Measurements from ENCODE around the gene EPS8.
A peak's percentile ranks its signal among the peaks of the same experiment; 100 is the strongest.

Gene EPS8

GRCh38 chr12:15684896-15685658 lies 104.1 kb downstream of the EPS8 start:
- 89% methylated on average over 5 of the region's 6 CpGs for WGBS
- no peak overlapping the region for H2BK15ac ChIP-seq (ENCODE audit: low read depth, poor library complexity, severe bottlenecking)
- H2AK5ac ChIP-seq (ENCODE audit: low read length, severe bottlenecking) = peak overlapping the region; percentile 62
- H3K27ac ChIP-seq (ENCODE audit: low read length, poor library complexity, severe bottlenecking) = no peak overlapping the region
- H2BK12ac ChIP-seq (ENCODE audit: low read length in 2 of 2) = no peak overlapping the region
- H3K14ac ChIP-seq (ENCODE audit: low read length in 2 of 2) = no peak overlapping the region
- H3K9ac ChIP-seq (ENCODE audit: low read length) = no peak overlapping the region
- H3K27me3 ChIP-seq (ENCODE audit: control insufficient read depth in 1 of 2, insufficient read depth in 1 of 2, low read length in 2 of 2) = no peaks in the 10 kb centered on the region
- H3K4me3 ChIP-seq (ENCODE audit: insufficient read depth in 1 of 2, low read depth in 1 of 2, low read length in 2 of 2) = no peak overlapping the region
- no peak overlapping the region for H3K4me2 ChIP-seq (ENCODE audit: low read length, poor library complexity, severe bottlenecking)
- H4K8ac ChIP-seq (ENCODE audit: low read length) = no peak overlapping the region
- no peak overlapping the region for H2BK5ac ChIP-seq (ENCODE audit: low read depth, low read length, poor library complexity, severe bottlenecking)
- H3K4me1 ChIP-seq (ENCODE audit: control insufficient read depth, insufficient read depth, low read depth, low read length) = peaks cover 6% of the 10 kb centered on the region
- H3K4ac ChIP-seq (ENCODE audit: low read depth in 1 of 2, low read length in 2 of 2) = no peak overlapping the region
- no peak overlapping the region for H3K23ac ChIP-seq (ENCODE audit: low read length in 2 of 2)
- peaks cover 0 to 9% of the 10 kb centered on the region in 2 experiments for H3K36me3 ChIP-seq (ENCODE audit: control insufficient read depth in 1 of 2, insufficient read depth in 2 of 2, low read depth in 1 of 2, low read length in 2 of 2)
- DNase-seq = no peak
- H3K79me1 ChIP-seq (replicated peaks; ENCODE audit: low read length, poor library complexity, severe bottlenecking) = peaks cover 3% of the 10 kb centered on the region
- no peak overlapping the region for H4K91ac ChIP-seq (ENCODE audit: low read length)
- no peak overlapping the region for H2AFZ ChIP-seq (ENCODE audit: low read depth, low read length)
- no peak overlapping the region for H2BK120ac ChIP-seq (ENCODE audit: low read depth, low read length)
- H3K18ac ChIP-seq (ENCODE audit: low read depth in 1 of 2, low read length in 2 of 2) = peak overlapping the region in 1 of 2 experiments; percentile 21
- H3K9me3 ChIP-seq (ENCODE audit: control insufficient read depth, low read length) = no peaks in the 10 kb centered on the region

DNA sequence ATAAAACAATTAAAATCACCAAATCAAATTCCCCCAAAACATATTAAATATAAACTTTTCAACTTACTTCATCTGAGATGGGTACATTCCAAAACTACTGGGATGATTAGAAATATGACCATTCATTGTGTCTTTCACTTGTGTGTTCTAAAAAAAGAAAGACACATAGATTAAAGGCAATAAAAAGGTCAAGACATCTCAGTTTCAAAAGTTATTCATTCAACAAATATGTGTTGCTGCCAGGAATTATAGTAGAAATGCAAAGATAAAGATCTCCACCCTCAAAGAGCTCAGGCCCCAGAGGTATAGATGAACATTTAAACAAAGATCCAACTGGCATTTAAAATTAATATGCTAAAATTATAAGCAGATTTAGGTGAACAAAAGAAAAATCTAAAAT lies 106.4 kb downstream of the EPS8 start:
- H2BK120ac ChIP-seq (ENCODE audit: low read depth, low read length) = no peak overlapping the region
- no peak overlapping the region for H4K8ac ChIP-seq (ENCODE audit: low read length)
- no peak overlapping the region for H3K4me3 ChIP-seq (ENCODE audit: insufficient read depth in 1 of 2, low read depth in 1 of 2, low read length in 2 of 2)
- H3K4me2 ChIP-seq (ENCODE audit: low read length, poor library complexity, severe bottlenecking) = no peak overlapping the region
- H2BK15ac ChIP-seq (ENCODE audit: low read depth, poor library complexity, severe bottlenecking) = no peak overlapping the region
- H3K27ac ChIP-seq (ENCODE audit: low read length, poor library complexity, severe bottlenecking) = no peak overlapping the region
- no peak overlapping the region for H3K18ac ChIP-seq (ENCODE audit: low read depth in 1 of 2, low read length in 2 of 2)
- no peak overlapping the region for H2BK5ac ChIP-seq (ENCODE audit: low read depth, low read length, poor library complexity, severe bottlenecking)
- no peak overlapping the region for H3K23ac ChIP-seq (ENCODE audit: low read length in 2 of 2)
- H3K14ac ChIP-seq (ENCODE audit: low read length in 2 of 2) = no peak overlapping the region
- no peaks in the 10 kb centered on the region for H3K27me3 ChIP-seq (ENCODE audit: control insufficient read depth in 1 of 2, insufficient read depth in 1 of 2, low read length in 2 of 2)
- H3K36me3 ChIP-seq (ENCODE audit: control insufficient read depth in 1 of 2, insufficient read depth in 2 of 2, low read depth in 1 of 2, low read length in 2 of 2) = peaks cover 0 to 18% of the 10 kb centered on the region in 2 experiments
- peak; percentile 28 for DNase-seq
- no peak overlapping the region for H4K91ac ChIP-seq (ENCODE audit: low read length)
- no peaks in the 10 kb centered on the region for H3K9me3 ChIP-seq (ENCODE audit: control insufficient read depth, low read length)
- no peaks in the 10 kb centered on the region for H3K4me1 ChIP-seq (ENCODE audit: control insufficient read depth, insufficient read depth, low read depth, low read length)
- H2AK5ac ChIP-seq (ENCODE audit: low read length, severe bottlenecking) = no peak overlapping the region
- H3K9ac ChIP-seq (ENCODE audit: low read length) = no peak overlapping the region
- H2AFZ ChIP-seq (ENCODE audit: low read depth, low read length) = no peak overlapping the region
- no peak overlapping the region for H3K4ac ChIP-seq (ENCODE audit: low read depth in 1 of 2, low read length in 2 of 2)
- peaks cover 3% of the 10 kb centered on the region for H3K79me1 ChIP-seq (replicated peaks; ENCODE audit: low read length, poor library complexity, severe bottlenecking)
- H2BK12ac ChIP-seq (ENCODE audit: low read length in 2 of 2) = no peak overlapping the region

DNA sequence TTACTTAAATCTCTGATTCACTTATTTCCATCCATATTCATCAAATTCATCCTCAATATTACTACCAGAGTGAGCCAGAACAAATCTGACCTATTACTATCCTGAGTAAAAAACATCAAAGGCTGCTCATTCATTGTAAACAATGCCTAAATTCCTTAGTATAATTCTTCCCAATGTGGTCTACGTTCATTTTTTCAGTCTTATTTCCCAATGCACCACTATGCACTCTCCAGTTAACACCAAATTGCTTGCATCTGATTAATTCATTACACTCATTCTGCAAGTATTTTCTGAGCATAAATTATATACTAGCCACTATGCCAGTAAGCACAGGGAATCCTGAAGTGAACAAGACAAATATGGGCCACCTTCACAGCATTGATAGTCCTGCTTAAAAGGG lies 110.0 kb downstream of the EPS8 start:
- Histone ChIP-seq H2BK120ac (ENCODE audit: low read depth, low read length) (no peak overlapping the region), H2BK12ac (ENCODE audit: low read length in 2 of 2) (no peak overlapping the region), H3K4ac (ENCODE audit: low read depth in 1 of 2, low read length in 2 of 2) (no peak overlapping the region), H3K23ac (ENCODE audit: low read length in 2 of 2) (no peak overlapping the region), H3K9me3 (ENCODE audit: control insufficient read depth, low read length) (no peaks in the 10 kb centered on the region), H2AK5ac (ENCODE audit: low read length, severe bottlenecking) (no peak overlapping the region), H3K27ac (ENCODE audit: low read length, poor library complexity, severe bottlenecking) (no peak overlapping the region), H3K4me3 (ENCODE audit: insufficient read depth in 1 of 2, low read depth in 1 of 2, low read length in 2 of 2) (no peak overlapping the region), H4K8ac (ENCODE audit: low read length) (no peak overlapping the region), H3K36me3 (ENCODE audit: control insufficient read depth in 1 of 2, insufficient read depth in 2 of 2, low read depth in 1 of 2, low read length in 2 of 2) (peaks cover 0 to 36% of the 10 kb centered on the region in 2 experiments), H3K4me2 (ENCODE audit: low read length, poor library complexity, severe bottlenecking) (no peak overlapping the region), H3K9ac (ENCODE audit: low read length) (no peak overlapping the region), H3K18ac (ENCODE audit: low read depth in 1 of 2, low read length in 2 of 2) (no peak overlapping the region), H3K4me1 (ENCODE audit: control insufficient read depth, insufficient read depth, low read depth, low read length) (no peaks in the 10 kb centered on the region), H4K91ac (ENCODE audit: low read length) (no peak overlapping the region), H3K27me3 (ENCODE audit: control insufficient read depth in 1 of 2, insufficient read depth in 1 of 2, low read length in 2 of 2) (no peaks in the 10 kb centered on the region), H2AFZ (ENCODE audit: low read depth, low read length) (no peak overlapping the region), H3K79me1 (replicated peaks; ENCODE audit: low read length, poor library complexity, severe bottlenecking) (peaks cover 4% of the 10 kb centered on the region), H3K14ac (ENCODE audit: low read length in 2 of 2) (no peak overlapping the region), H2BK5ac (ENCODE audit: low read depth, low read length, poor library complexity, severe bottlenecking) (no peak overlapping the region), H2BK15ac (ENCODE audit: low read depth, poor library complexity, severe bottlenecking) (no peak overlapping the region)
- WGBS = 20% methylated on average over 1 of the region's 1 CpG
- DNase-seq = peak; percentile 49

- WGBS = 100% methylated on average over 2 of the region's 3 CpGs
- Histone ChIP-seq H4K91ac (ENCODE audit: low read length) (no peak overlapping the region), H2AK5ac (ENCODE audit: low read length, severe bottlenecking) (no peak overlapping the region), H3K4me1 (ENCODE audit: control insufficient read depth, insufficient read depth, low read depth, low read length) (no peaks in the 10 kb centered on the region), H3K9ac (ENCODE audit: low read length) (no peak overlapping the region), H3K14ac (ENCODE audit: low read length in 2 of 2) (no peak overlapping the region), H2BK15ac (ENCODE audit: low read depth, poor library complexity, severe bottlenecking) (no peak overlapping the region), H2AFZ (ENCODE audit: low read depth, low read length) (no peak overlapping the region), H2BK120ac (ENCODE audit: low read depth, low read length) (no peak overlapping the region), H3K4me2 (ENCODE audit: low read length, poor library complexity, severe bottlenecking) (no peak overlapping the region), H3K9me3 (ENCODE audit: control insufficient read depth, low read length) (no peaks in the 10 kb centered on the region), H3K4ac (ENCODE audit: low read depth in 1 of 2, low read length in 2 of 2) (no peak overlapping the region), H3K4me3 (ENCODE audit: insufficient read depth in 1 of 2, low read depth in 1 of 2, low read length in 2 of 2) (no peak overlapping the region), H2BK12ac (ENCODE audit: low read length in 2 of 2) (no peak overlapping the region), H3K23ac (ENCODE audit: low read length in 2 of 2) (no peak overlapping the region), H4K8ac (ENCODE audit: low read length) (no peak overlapping the region), H3K79me1 (replicated peaks; ENCODE audit: low read length, poor library complexity, severe bottlenecking) (peaks cover 4% of the 10 kb centered on the region), H3K18ac (ENCODE audit: low read depth in 1 of 2, low read length in 2 of 2) (no peak overlapping the region), H3K27me3 (ENCODE audit: control insufficient read depth in 1 of 2, insufficient read depth in 1 of 2, low read length in 2 of 2) (no peaks in the 10 kb centered on the region), H3K36me3 (ENCODE audit: control insufficient read depth in 1 of 2, insufficient read depth in 2 of 2, low read depth in 1 of 2, low read length in 2 of 2) (peaks cover 0 to 36% of the 10 kb centered on the region in 2 experiments), H2BK5ac (ENCODE audit: low read depth, low read length, poor library complexity, severe bottlenecking) (no peak overlapping the region), H3K27ac (ENCODE audit: low read length, poor library complexity, severe bottlenecking) (no peak overlapping the region)
- DNase-seq = no peak
Observed at GRCh38 chr12:15677726-15678201, 111.4 kb downstream of the EPS8 start.

Measured in mesenchymal stem cell (in vitro differentiated cells and primary cell).